ENCODE measurements around the gene AGPAT3.

DNA sequence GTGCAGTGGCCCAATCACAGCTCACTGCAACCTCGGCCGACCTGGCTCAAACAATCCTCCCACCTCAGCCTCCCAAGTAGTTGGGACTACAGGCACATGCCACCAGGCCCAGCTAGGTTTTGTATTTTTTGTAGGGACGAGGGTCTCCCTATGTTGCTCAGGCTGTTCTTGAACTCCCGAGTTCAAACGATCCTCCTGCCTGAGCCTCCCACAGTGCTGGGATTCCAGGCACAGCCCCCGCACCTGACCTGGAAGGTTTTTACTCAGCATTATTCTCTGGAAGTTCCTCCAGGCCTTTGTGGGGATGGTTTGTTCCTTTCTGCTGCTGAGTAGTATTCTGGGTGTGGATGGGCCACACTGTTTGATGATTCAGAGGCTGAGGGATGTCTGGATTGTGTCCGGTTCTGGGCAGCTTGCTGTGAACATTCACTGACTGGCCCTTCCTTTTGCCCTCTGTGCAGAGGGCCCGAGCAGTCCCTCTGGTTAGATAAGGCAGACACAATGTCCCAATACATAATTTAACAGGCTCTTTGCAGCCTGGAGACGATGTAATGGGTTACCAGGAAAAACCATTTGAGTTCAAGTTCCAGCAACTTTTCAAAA lies 141.1 kb downstream of the AGPAT3 start:
- TF ChIP-seq CTCF (conservative IDR thresholded peaks at IDR 0.05 in 1 of 2, IDR thresholded peaks at IDR 0.05 in 1 of 2; ENCODE audit: low read depth in 1 of 2, low read length in 2 of 2) (no peak), EZH2 (IDR thresholded peaks at IDR 0.05; ENCODE audit: low read length, missing control alignments) (no peak)
